Measurements from ENCODE around the gene STAC3. TPM values are rescaled to one million over a fixed set of nuclear protein-coding genes. Genes with fewer than 3 reads are reported as not detected.

The STAC3 gene
- total and polyA plus RNA-seq, 9 of the 15 experiments (the other 6 are each of a cell fraction or from before 2014, with no cell fraction given), result 0.45 to 6.4 (median 3.3) TPM

- H3K9ac ChIP-seq (ENCODE audit: insufficient read depth in 1 of 2, low read depth in 2 of 2, low read length in 2 of 2), result peak overlapping the region in 1 of 2 experiments; percentile 47; a peak in 1 of 4 replicates
- FAIRE-seq (no peak), DNase-seq (ENCODE audit: extremely low read depth in 1 of 4, low spot score in 3 of 4) (no peak), ATAC-seq (no peak)
- peaks cover 53% of the 10 kb centered on the region; the same call in 2 of the 3 replicates for H3K36me3 ChIP-seq (ENCODE audit: control insufficient read depth, insufficient read depth, low read length)
- H3K4me2 ChIP-seq (ENCODE audit: insufficient read depth, low read length), result no peak overlapping the region
- intact Hi-C loops (cut with micrococcal nuclease) (no loop called here), in situ Hi-C loops (cut with MboI) (no loop called here)
- no peaks in the 10 kb centered on the region for H3K27me3 ChIP-seq (ENCODE audit: control insufficient read depth in 2 of 2, insufficient read depth in 2 of 2, low read length in 2 of 2)
- H3K9me3 ChIP-seq (replicated peaks; ENCODE audit: control insufficient read depth, insufficient read depth, low read depth, low read length), result no peaks in the 10 kb centered on the region
- ChIA-PET POLR2A (interaction anchor here (1.1 kb wide), 1 partner anchor 19 kb away, joined by 3 read pairs; no protein-coding TSS in a partner anchor), CTCF (ENCODE audit: low intra/inter-chr PET ratio) (no interaction called here)
- no TSS peak for BruUV-seq (replicated peaks)
- peaks cover 12% of the 10 kb centered on the region for H4K20me1 ChIP-seq (replicated peaks; ENCODE audit: control insufficient read depth, insufficient read depth, low read length)
- WGBS (ENCODE audit: insufficient coverage, low coverage, missing lambda C conversion rate), result 95% methylated on average over 19 of the region's 19 CpGs
- H3K27ac ChIP-seq (ENCODE audit: extremely low read depth, low read depth, low read length), result no peak overlapping the region
- peaks cover 28% of the 10 kb centered on the region for H3K79me2 ChIP-seq (ENCODE audit: control insufficient read depth, insufficient read depth, low read length)
- H3K4me3 ChIP-seq, result no peak overlapping the region
- peaks cover 42 to 61% of the 10 kb centered on the region in 2 experiments for H3K4me1 ChIP-seq (replicated peaks in 1 of 2; ENCODE audit: control insufficient read depth in 2 of 2, insufficient read depth in 2 of 2, low read length in 2 of 2)
- peaks cover 9% of the 10 kb centered on the region for H3K9me1 ChIP-seq (ENCODE audit: control insufficient read depth, insufficient read depth, low read length)
- H2AFZ ChIP-seq (ENCODE audit: low read depth, low read length), result no peak overlapping the region
- peak; percentile 64 for TF ChIP-seq POLR2G (IDR thresholded peaks at IDR 0.05; ENCODE audit: low read depth, low read length)
- TF ChIP-seq MECOM (CRISPR knock-in tag; IDR thresholded peaks at IDR 0.05), result no peak
- 0 out of 2 replicates have a peak, but pooled peaks have one; percentile 1 for TF ChIP-seq CEBPG (CRISPR knock-in tag; IDR thresholded peaks at IDR 0.05)
- TF ChIP-seq CEBPG (tag; conservative IDR thresholded peaks at IDR 0.05 in 1 of 2, IDR thresholded peaks at IDR 0.05 in 1 of 2), result no peak
- TF ChIP-seq ELK1 (CRISPR knock-in tag; IDR thresholded peaks at IDR 0.05), result no peak
- peak; percentile 56 for TF ChIP-seq RBFOX2 (IDR thresholded peaks at IDR 0.05; ENCODE audit: low read depth, low read length)
- TF ChIP-seq OTX1 (CRISPR knock-in tag; IDR thresholded peaks at IDR 0.05), result no peak
- TF ChIP-seq ZNF740 (CRISPR knock-in tag; IDR thresholded peaks at IDR 0.05), result peak; percentile 47; the same call in 1 of the 2 replicates
- no peak for TF ChIP-seq ZNF740 (tag; IDR thresholded peaks at IDR 0.05)
- TF ChIP-seq ZNF592 (IDR thresholded peaks at IDR 0.05), result no peak
- TF ChIP-seq PHF8 (IDR thresholded peaks at IDR 0.05; ENCODE audit: borderline replicate concordance, low read length), result no peak
- no peak for TF ChIP-seq PBX2 (CRISPR knock-in tag; IDR thresholded peaks at IDR 0.05; ENCODE audit: low read depth)
- no peak for TF ChIP-seq PBX2 (tag; conservative IDR thresholded peaks at IDR 0.05; ENCODE audit: low read depth)
These were observed 18.7 kb downstream of the STAC3 start for GRCh38 chr12:57232156-57232756.
